HG03571 (cell line): ENCODE data around the gene SLC66A2.
"Not testable (repeated sequence)": the region's sequence is repeated elsewhere in the genome, so short reads cannot be mapped to it uniquely, and the experiment has no call there.

Experiments used
- ATAC-seq: cut with Tn5 transposase; IDR thresholded peaks from one replicate; pipeline ENCODE4 v1.9.1; 2021; ENCODE audit not compliant: unreplicated experiment

SLC66A2 gene

DNA sequence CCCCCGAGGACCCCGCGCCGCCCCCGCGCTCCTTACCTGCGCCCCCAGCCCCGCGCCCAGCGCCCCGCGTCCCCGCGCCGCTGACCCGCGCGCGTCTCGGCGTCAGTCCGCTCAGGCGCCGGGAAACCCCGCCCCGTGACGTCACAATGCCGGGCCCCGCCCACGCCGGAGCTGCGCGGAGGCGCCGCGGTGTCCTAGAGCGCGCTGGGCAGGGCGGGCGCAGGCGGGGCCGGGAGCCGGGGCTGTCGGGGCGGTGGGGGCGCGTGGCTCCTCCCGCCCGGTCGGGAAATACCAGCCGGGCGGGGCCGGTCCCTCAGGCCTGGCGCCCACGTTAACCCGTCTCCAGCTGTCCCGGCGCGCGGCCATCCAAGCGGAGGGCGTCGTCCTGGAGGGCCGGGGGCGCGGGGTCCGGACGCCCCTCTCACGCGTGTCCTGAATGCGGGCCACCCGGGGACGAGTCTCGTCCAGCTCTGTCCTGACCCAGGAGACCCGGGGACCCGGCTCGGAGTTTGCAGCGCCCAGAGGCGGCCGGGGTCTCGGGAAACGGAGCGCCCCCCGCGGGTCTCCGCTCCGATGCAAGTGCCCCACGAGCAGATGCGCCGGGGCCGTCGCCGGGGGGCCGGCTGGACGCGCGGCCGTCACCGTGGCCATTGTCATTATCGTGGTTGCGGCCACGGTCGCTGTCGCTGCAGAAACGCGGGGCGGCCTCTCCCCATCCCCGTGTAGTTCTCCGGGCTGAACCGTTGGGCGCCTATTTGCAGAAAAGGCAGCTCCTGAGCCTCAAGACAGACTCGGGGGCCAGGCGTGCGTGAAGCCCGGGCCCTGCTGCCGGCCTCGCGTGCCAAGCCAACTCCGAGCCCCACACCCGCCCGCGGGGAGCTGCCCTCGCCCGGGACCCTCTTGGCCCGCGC lies at the start of gene SLC66A2:
Gene SLC66A2, minus strand, starts transcription at position 109 of the 911 bp plus-strand sequence. CDS start 727 bp downstream, outside the sequence.
- ATAC-seq, result peak; percentile 66

DNA sequence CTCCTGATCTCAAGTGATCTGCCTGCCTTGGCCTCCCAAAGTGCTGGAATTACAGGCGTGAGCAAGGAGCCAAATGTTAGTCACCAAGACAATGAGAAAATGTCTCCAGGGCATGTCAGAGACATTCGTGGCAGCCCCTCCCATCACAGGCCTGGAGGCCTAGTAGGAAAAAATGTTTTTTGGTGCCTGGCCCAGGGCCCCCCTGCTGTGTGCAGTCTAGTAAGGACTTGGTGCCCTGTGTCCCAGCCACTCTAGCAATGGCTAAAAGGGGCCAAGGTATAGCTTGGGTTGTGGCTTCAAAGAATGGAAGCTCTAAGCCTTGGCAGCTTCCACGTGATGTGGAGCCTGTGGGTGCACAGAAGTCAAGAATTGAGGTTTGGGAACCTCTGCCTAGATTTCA lies 49.4 kb upstream of the SLC66A2 start:
- no peak for ATAC-seq

DNA sequence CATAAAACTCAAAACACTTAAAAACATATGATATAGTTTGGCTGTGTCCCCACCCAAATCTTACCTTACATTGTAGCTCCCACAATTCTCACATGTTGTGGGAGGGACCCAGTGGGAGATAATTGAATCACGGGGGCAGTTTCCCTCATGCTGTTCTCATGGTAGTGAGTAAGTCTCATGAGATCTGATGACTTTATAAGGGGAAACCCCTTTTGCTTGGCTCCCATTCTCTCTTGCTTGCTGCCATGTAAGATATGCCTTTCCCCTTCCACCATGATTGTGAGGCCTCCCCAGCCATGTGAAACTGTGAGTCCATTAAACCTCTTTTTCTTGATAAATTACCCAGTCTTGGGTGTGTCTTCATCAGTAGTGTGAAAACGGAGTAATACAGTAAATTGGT lies 48.2 kb upstream of the SLC66A2 start:
- not testable (repeated sequence) for ATAC-seq

DNA sequence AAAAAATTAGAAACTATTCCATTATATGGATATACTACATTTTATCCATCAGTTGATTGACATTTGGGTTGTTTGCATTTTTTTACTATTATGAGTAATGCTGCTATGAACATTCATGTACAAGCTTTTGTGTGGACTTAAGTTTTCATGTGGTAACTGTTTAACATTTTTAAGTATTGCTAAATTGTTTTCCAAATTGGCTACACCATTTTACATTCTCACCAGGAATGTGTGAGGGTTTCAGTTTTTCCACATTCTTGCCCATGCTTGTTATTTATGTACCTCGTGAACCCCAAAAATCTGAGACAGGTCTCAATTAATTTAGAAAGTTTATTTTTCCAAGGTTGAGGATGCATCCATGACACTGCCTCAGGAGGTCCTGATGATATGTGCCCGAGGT lies 40.0 kb upstream of the SLC66A2 start:
- no peak for ATAC-seq

DNA sequence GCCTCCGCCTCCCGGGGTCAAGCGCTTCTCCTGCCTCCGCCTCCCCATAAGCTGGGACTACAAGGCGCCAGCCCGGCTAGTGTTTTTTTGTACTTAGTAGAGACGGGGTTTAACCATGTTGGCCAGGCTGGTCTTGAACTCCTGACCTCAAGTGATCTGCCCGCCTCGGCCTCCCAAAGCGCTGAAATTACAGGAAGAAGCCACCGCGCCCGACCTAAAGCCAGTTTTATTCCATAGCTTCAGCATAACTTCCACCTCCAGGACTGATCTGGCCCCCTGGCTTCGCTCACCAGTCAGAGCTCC lies 37.7 kb upstream of the SLC66A2 start:
- ATAC-seq, result no peak

DNA sequence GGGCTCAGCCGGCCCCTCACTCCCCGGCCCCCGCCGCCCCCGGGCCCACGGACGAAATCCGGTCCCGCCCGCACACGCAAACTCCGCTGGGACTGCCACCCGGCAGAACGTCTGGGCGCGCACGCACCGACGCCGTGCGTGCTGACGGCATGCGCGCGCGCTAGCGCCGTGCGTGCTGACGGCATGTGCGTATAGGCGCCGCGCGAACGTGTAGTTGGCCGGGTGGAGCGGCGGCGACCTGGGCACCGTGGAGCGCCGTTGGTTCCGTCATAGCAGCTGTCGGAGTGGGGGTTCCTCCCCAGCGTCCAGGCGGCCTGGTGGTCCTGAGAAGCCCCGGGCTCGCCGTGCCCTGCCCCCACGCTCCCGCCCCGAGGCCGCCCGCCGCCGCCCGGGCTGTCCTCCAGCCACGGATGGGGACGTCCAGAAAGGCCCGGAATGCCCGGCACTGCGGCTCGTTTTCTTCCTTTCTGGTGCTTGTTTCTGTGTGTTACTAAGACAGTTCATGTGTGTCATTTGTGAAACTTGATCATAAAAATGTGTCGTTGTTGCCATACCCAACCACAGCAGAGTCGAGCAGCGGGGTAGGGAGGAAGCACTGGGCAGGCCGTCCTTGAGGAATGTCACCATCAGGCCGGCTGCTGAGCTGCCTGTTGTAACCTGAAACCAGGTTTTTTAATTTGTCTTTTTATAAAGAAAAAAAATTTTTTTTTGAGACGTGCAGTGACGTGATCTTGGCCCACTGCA lies 37.2 kb upstream of the SLC66A2 start, which contains the start of gene TXNL4A:
Gene TXNL4A, minus strand, starts transcription at position 113 of the 744 bp plus-strand sequence. CDS start 171 bp downstream, outside the sequence.
- peak; percentile 94 for ATAC-seq

DNA sequence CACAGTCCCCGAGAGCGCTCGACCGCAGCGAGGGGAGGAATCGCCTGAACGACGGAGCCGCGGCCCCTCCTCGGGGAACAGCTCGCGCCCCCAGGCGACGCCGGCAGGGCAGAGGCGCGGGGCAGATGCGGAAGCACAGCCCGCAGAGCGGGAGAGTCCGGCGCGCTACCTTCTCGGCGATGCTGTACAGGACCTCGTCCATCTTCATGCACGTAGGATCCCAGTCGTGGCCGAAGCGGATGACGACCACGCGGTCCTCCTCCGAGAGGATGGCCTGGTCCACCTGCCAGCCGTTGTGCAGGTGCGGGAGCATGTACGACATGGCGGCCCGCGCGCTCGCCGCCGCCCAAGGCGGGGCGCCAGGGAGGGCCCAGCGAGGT lies 36.6 kb upstream of the SLC66A2 start:
- peak; percentile 59 for ATAC-seq

DNA sequence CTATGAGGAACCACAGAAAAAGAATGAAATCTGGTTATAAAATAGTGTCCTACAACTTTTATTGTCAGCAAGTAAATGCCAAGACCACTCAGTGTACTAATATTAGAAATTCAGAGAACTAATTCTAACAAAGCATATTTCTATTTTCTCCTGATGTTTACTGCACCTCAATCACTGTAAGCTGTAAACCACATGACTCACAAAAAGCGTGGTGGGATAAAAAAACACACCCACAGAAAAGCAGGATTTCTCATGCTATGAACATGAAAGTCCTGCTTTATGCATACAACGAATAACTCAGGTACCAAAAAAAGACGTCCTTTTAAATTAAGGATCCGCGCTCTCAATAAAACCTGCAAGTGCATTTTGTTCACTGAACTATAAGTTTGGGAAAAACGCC lies 36.1 kb upstream of the SLC66A2 start:
- ATAC-seq, result no peak

DNA sequence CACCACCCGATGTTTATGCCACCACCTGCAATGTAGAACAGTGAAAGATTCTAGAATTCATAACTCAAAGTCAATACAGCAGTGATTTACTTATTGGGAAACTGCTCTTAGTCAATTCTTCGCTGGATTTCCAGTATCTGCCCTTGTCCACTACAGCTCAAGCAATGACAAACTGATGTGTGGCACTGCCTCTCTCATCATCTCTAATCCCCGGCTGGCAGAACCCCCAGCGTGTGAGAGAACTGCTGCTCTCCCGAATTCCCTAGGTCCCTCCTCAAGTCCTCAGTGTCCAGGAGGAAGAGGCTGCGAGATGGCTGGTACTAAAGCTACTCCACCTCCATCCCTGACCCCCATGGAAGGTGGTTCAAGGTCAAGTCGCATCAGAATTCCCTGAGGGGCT lies 35.3 kb upstream of the SLC66A2 start:
- no peak for ATAC-seq

DNA sequence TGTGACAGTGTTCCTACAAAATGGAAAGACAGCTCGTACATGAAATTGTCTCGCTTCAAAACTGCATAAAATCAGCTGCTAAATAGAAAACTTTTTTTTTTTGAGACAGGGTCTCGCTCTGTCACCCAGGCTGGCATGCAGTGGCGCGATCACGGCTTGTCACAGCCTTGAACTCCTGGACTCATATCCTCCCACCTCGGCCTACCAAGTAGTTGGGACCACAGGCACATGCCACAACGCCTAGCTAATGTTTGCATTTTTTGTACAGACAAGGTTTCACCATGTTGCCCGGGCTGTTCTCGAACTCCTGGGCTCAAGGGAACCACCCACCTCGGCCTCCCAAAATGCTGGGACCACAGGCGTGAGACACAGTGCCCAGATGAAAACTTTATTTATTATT lies 33.7 kb upstream of the SLC66A2 start:
- no peak for ATAC-seq

DNA sequence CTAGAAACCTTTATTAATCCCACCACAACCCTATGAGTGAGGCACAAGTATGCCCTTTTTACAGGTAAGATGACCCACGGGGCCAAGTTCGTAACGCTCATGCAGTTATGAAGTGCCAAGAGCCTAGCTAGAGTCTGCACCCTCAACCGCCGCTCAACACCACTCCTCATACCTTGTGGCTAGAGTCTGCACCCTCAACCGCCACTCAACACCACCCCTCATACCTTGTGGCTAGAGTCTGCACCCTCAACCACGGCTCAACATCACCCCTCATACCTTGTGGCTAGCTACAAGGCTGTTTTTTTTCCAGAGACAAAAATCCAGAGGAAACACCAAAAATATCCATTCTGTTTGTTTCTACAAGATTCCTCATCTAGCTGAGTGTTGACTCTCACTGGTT lies 32.3 kb upstream of the SLC66A2 start:
- ATAC-seq, result no peak

DNA sequence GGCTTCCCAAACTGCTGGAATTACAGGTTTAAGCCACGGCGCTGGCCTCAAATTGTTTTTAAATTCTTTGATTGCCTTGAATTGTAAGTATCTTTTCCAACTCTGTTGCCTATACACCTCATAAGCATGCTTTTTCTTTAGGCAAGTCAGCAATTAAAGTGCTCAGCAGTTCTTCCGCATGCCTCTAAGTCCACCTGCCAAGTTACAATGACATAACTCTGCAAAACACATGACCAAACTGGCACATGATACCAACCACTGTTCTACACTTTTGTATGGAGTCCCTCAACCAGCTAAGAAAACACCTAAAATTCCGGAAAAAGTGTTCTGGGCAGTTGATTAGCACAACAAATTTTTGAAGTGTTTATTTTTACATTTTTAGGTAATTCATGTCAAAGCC lies 31.8 kb upstream of the SLC66A2 start:
- no peak for ATAC-seq

DNA sequence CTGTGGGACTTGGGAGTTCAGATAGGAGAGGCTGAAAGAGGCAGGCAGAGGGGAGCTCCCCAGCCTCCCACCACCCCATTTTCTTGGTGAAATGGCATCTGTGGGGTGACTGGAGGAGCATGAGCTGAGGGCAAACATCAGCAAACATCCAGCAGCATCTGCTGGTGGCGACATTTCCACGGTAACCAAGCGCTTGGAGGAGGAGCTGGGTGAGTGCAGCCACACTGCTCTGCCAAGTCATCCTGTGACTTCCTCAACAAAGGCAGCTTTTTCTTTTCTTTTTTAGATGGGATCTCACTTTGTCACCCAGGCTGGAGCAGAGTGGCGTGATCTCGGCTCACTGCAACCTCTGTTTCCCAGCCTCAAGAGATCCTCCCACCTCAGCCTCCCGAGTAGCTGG lies 31.3 kb upstream of the SLC66A2 start:
- no peak for ATAC-seq

DNA sequence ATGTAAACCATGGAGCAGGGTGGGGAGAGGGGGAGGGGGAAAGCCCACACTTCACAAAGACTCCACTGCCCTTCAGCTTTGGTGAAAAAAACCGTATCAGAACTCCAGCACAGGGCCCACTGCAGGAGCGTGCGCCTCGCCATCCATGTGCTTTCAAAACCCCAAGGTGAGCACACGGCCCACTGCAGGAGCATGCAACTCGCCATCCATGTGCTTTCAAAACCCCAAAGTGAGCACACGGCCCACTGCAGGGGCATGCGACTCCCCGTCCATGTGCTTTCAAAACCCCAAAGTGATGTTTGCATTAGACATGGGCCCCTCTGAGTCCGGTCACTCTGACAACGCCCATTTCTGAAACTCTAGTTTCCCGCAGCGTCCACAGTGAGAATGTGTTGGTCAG lies 29.1 kb upstream of the SLC66A2 start:
- ATAC-seq, result no peak

DNA sequence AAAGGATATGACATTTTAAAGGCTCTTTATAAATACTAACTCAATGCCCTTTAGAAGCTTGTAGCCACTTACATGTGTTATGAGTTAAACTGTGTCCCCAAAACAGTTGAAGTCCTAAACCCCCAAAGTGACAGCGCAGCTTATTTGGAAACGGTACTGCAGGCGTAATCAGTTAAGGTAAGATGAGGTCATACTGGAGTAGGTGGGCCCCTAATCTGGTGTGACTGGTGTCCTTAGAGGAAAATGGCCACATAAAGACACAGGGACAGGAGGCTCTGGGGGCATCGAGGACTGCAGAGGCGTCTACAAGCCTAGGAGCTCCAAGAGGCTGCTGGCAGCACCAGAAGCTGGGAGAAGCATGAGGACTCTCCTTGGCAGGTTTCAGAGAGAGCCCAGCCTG lies 28.4 kb upstream of the SLC66A2 start:
- ATAC-seq, result no peak

DNA sequence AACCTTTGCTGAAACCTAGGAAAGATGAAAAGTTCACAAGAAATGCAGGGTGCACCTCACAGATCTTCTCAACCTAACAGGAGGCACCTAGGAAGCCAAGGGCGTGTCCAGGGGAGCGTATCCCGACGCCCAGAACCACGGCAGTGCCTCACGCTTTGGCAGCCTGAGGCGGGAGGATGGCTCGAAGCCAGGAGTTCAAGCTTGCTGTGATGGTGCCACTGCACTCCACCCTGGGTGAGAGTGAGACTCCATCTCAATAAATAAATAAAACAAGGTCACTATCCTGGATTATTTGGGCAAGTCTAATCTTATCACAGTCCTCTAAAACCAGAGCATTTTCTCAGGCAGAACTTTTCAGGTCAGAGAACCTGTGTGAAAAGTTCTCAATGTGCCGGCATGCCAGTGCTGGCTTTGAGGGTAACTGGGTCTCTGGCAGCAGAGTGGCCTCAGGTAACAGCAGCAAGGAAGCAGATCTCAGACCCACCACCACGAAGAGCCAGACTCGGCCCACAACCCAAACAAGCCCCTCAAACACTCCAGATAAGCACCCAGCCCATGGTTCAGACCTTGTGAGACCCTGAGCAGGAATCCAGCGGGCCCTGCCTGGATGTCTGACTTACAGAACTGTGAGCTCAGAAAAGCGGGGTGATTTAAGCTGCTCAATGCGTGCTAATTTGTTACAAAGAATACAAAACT lies 24.7 kb upstream of the SLC66A2 start:
- ATAC-seq, result no peak

DNA sequence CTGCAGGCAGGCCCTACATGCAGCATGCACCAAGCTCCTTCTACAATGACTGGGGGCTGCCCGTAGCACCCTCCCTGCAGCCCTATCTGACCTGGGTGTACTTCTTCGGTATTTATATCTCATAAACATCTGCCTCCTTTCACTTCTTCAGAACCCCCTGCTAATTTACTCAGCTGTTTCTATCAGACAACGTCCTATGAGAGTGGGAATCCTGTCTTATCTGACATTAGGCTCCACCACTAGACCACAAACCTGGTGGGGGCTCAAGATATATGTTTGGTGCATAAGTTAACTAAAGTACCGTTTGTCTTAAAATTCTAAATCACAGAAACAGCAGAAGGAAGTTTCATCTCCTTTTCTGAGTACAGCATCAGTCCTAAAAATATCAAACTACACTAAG lies 23.6 kb upstream of the SLC66A2 start:
- no peak for ATAC-seq

DNA sequence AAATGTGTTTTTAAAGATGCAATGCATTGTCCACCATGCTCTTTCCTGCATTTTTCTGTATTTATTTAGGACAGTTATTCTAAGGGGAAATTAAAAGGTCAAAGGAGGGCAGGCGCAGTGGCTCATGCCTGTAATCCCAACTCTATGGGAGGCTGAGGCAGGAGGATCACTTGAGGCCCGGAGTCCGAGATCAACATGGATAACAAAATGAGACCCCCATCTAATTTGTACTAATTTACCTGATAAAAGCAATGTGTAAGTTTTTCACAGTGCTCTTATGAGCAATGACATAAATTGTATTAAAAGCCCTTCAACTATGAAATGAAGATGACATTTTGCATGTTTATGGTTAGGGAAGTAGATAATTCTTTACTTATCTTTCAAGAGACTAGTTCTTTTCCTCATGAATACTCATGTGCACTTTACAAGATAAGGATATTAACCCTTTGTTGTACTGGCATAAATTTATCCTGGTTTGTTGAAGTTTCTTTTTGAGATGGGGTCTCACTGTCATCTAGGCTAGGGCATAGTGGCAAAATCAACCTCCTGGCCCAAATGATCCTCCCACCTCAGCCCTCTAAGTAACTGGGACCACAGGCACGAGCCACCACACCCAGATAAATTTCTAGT lies 22.7 kb upstream of the SLC66A2 start:
- ATAC-seq, result no peak

DNA sequence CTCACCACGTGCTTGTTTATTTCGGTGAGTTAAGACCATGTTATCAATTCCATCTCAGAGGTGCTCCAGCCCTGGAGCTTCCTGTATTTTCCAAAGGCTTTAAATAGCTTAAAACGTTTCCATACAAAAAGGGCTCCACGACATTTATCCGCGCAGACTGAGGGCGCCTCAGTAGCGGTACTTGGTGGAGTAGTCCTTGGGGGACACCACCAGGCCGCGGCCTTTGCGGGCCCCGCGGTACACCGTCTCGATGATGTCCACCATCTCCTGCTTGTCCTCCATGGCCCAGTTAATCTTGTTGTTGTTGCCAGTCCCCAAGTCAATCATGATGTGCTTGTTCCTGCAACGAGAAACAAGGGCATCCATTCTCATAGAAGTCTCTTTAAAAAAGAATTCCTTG lies 22.1 kb upstream of the SLC66A2 start:
- no peak for ATAC-seq

DNA sequence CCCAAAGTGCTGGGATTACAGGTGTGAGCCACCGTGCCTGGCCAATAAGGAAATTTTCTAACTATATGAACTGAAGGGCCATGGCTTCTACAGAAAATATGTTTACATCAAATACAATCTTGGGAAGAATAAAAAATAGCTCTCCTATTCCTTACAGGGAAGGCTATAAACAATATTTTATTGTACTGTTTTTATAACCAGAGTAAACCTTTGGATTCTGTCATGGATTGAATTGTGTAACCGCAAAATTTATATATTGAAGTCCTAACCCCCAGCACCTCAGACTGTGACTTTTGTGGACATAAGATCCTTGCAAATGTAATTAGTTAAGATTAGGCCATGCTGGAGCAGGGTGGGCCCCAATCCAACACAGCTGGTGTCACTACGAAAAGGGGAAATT lies 21.3 kb upstream of the SLC66A2 start:
- ATAC-seq, result no peak

DNA sequence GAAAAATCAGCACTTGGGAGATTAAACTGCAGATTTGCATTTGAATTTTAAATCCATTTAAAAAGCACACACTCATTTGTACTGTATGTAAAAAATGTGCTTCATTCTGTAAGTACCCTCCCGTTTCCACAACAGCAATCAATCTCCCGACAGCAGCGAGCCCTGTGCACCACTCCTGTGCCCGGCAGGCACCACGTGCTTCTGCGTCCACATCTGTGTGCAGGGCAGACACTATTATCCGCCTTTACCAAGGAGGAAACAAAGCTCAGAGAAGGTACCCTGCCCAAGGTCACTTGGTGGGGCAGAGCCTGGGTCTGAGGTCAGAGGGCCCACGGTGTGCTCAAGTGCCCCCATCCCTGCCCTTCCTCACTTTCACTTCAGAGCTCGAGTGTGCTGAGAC lies 20.5 kb upstream of the SLC66A2 start:
- ATAC-seq, result no peak
